Epithelial cell of esophagus (primary cell): Measurements from ENCODE around the gene DNAH11.
"Not testable (repeated sequence)": the region's sequence is repeated elsewhere in the genome, so short reads cannot be mapped to it uniquely, and the experiment has no call there.

Source experiments
- DNase-seq: peaks from one replicate; pipeline ENCODE4 v3.0.0; 2010; ENCODE audit warnings: low read depth
- H3K4me3 ChIP-seq: 2 replicates; pipeline ENCODE4 v1.5.1; 2011; ENCODE audit warnings: mild to moderate bottlenecking, low read length, control low read depth
- CTCF ChIP-seq: IDR thresholded peaks from 2 replicates; pipeline ENCODE4 v1.5.1; 2011; ENCODE audit warnings: low read depth, mild to moderate bottlenecking, low read length, control low read depth, inconsistent platforms; ENCODE audit not compliant: insufficient read depth; ENCODE audit errors: missing control alignments

Gene DNAH11

DNA sequence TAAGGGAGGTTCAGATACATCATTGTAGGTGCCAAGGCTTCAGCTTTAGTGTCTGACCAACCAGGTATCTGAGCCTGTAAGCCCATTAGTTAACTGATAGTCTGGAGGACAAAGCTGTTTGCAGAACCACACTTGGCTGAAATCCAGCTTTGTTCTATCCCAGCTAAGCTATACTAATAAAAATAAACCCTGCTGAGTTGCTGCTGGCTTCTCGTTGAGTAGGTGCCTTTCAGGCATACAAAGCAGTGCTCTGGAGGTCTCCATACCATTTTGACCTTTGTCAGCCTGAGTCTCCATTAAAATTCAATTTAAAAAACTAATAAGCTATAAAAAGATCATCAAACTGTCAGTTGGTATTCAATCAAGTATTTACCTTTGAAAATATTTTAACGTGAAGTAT, 380.8 kb downstream of the DNAH11 start:
- H3K4me3 ChIP-seq, result no peak overlapping the region
- no peak for TF ChIP-seq CTCF
- no peak for DNase-seq

DNA sequence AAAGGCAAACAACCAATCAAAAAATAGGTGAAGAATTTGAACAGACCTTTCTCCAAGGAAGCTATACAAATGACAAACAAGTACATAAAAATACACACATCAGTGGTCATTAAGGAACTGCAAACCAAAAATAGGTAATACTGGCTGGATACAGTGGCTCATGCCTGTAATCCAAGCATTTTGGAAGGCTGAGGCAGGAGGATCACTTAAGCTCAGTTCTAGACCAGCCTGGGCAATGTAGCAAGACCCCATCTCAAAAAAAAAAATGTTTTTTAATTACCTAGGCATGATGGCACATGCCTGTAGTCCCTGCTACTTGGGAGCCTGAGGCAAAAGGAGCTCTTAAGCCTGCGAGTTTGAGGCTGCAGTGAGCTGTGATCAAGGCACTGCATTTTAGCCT, 383.6 kb downstream of the DNAH11 start:
- no peak overlapping the region for H3K4me3 ChIP-seq
- TF ChIP-seq CTCF, result no peak
- DNase-seq, result no peak

- no peak for DNase-seq
- no peak for TF ChIP-seq CTCF
- no peak overlapping the region for H3K4me3 ChIP-seq
These were observed 384.9 kb downstream of the DNAH11 start for GRCh38 chr7:21927693-21928092.

- not testable (repeated sequence) for DNase-seq, H3K4me3 ChIP-seq
These were observed 390.5 kb downstream of the DNAH11 start for GRCh38 chr7:21933293-21933692.

DNA sequence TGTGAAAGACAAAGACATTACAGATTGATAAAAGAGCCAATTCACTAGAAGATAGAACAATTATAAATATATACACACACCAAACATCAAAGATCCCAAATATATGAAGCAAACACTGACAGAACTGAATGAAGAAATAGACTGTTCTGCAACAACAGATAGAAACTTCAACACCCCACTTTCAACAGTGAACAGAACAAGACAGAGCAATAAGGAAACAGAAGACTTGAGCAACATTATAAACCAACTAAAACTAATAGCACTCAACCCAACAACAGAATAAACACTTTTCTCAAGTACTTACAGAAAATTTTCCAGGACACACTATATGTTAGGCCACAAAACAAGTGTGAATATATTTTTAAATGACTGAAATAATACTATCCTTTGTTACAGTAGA, 392.0 kb downstream of the DNAH11 start:
- no peak overlapping the region for H3K4me3 ChIP-seq
- TF ChIP-seq CTCF, result no peak
- no peak for DNase-seq

GRCh38 chr7:21938463-21938862, 395.6 kb downstream of the DNAH11 start:
- TF ChIP-seq CTCF, result no peak
- no peak overlapping the region for H3K4me3 ChIP-seq
- DNase-seq, result no peak

DNA sequence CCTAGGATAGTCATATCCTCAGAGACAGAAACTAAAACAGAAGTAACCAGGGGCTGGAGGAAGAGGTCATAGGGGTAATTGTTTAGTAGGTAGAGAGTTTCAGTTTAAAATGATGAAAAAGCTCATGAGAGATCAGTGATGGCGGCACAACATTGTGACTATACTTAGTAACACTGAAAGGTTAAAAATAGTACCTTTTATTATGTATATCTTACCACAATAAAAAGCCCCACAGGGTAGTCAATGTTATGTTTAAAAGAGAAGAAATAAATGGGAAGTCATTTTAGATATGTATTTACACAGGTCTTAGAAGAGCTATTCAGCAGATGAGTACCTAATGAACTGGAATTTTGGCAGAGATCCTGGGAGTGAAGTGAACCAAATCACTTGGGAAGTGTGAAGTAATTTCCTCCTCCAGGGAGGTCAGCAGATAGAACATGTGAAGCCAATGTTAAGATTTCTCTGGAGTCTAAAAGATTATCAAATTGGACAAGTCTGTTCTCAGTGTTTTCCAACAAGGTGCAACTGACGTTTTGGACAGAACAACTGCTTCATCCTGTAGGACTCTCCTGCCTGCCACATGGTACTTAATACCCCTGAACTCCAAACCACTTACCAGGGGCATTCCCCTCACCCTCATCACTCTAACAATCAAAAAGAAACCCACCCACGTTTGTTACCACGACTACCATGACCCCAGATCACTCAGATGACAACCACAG, 396.5 kb downstream of the DNAH11 start:
- H3K4me3 ChIP-seq, result no peak overlapping the region
- DNase-seq, result peak; percentile 68
- no peak for TF ChIP-seq CTCF
